ENCODE data around the gene SGCG.

DNA sequence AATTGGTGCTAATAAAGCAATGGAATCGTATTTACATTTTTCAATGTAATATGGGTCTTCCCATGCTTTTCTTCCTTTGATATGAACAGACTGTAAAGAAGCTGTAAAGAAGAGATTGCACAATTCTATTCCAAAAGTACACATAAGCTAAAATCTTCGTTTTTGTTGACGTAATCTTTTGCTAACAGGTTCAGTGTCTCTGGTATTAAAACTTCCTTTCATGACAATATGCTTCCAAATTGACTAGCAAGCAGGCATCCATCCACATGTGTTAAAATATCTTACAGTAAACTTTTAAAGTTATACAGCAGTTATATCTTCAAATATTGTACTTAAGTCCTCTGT, 19.3 kb upstream of the SGCG start:
- TF ChIP-seq, protein P1, sequence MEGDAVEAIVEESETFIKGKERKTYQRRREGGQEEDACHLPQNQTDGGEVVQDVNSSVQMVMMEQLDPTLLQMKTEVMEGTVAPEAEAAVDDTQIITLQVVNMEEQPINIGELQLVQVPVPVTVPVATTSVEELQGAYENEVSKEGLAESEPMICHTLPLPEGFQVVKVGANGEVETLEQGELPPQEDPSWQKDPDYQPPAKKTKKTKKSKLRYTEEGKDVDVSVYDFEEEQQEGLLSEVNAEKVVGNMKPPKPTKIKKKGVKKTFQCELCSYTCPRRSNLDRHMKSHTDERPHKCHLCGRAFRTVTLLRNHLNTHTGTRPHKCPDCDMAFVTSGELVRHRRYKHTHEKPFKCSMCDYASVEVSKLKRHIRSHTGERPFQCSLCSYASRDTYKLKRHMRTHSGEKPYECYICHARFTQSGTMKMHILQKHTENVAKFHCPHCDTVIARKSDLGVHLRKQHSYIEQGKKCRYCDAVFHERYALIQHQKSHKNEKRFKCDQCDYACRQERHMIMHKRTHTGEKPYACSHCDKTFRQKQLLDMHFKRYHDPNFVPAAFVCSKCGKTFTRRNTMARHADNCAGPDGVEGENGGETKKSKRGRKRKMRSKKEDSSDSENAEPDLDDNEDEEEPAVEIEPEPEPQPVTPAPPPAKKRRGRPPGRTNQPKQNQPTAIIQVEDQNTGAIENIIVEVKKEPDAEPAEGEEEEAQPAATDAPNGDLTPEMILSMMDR (IDR thresholded peaks at IDR 0.05; ENCODE audit: low read depth, low read length, poor library complexity, severe bottlenecking) = no peak
- TF ChIP-seq EZH2phosphoT487 (IDR thresholded peaks at IDR 0.05; ENCODE audit: borderline replicate concordance, low read length) = no peak

All from DOHH2 (cell line).